Measurements from ENCODE around the gene SLC34A1. TPM values are rescaled to one million over a fixed set of nuclear protein-coding genes. Genes with fewer than 3 reads are reported as not detected.

The SLC34A1 gene
- total RNA-seq, 2 donors from 2014 or later: not detected

DNA sequence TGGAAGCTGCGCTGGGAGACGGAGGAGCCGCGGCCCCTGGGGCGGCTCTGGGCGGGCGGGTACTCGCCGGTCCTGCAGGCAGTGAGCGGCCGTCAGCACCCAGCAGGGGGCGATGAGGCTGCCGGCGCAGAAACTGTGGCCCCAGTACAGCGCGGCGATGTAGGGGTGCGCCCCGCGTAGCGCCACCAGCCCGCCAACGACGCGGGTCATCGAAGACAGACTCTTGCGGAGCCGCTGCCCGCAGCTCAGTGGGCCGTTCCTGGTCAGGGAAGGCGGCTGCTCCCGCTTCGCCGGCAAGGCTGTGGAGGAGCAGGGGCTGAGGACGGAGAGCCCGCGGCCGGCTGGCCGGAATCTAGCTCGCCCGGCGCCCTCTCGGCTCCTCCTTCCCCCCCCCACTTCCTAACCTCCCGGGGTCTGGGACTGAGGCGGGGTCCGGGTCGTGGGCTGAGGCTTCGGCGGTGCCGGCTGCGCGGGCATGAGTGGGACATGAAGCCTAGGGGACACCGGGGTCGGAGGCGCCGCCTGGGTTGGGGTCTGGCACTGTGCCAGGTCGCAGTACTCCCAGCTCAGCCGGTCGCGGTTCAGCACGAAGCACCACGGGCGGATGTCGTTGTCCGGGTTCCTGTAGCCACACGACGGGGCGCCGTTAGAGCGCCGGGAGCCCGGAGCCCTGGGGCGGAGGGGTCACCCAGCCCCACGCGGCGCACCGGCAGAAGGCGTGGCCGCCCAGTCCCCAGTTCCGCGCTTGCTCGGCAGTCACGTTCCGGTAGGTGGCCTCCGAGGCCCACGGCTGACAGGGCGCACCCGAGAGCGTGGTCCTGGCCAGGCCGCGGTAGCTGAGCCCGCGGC, 19.8 kb downstream of the SLC34A1 start:
- Histone ChIP-seq H3K27me3 (peaks cover 10% of the 10 kb centered on the region), H3K9ac (ENCODE audit: low read depth in 2 of 2, low read length in 2 of 2) (peak overlapping the region; percentile 78 to 82), H3K4me3 (peak overlapping the region; percentile 69), H3K4me1 (peaks cover 29% of the 10 kb centered on the region), H3K27ac (peak overlapping the region; percentile 46), H3K9me3 (no peaks in the 10 kb centered on the region), H3K36me3 (no peaks in the 10 kb centered on the region)
- intact Hi-C loops (cut with DNase I): no loop called here
- peak; percentile 65 for TF ChIP-seq CTCF (IDR thresholded peaks at IDR 0.05)
- DNase-seq: peak; percentile 85

GRCh38 chr5:177404641-177405179, 20.5 kb downstream of the SLC34A1 start:
- no peak for TF ChIP-seq CTCF (IDR thresholded peaks at IDR 0.05)
- H3K9ac ChIP-seq (ENCODE audit: low read depth in 2 of 2, low read length in 2 of 2): peak overlapping the region; percentile 78 to 82
- peak overlapping the region; percentile 46 for H3K27ac ChIP-seq
- peaks cover 29% of the 10 kb centered on the region for H3K4me1 ChIP-seq
- no peaks in the 10 kb centered on the region for H3K9me3 ChIP-seq
- peaks cover 10% of the 10 kb centered on the region for H3K27me3 ChIP-seq
- no peak for DNase-seq
- no peaks in the 10 kb centered on the region for H3K36me3 ChIP-seq
- H3K4me3 ChIP-seq: peak overlapping the region; percentile 69
- intact Hi-C loops (cut with DNase I): loop anchor here (5.0 kb wide), 1 partner anchor 93 kb away; the partner anchor contains the start of gene PDLIM7

GRCh38 chr5:177405312-177405711, 21.1 kb downstream of the SLC34A1 start:
- Histone ChIP-seq H3K4me1 (peaks cover 26% of the 10 kb centered on the region), H3K9ac (ENCODE audit: low read depth in 2 of 2, low read length in 2 of 2) (peak overlapping the region; percentile 78 to 82), H3K27ac (no peak overlapping the region), H3K36me3 (no peaks in the 10 kb centered on the region), H3K9me3 (no peaks in the 10 kb centered on the region), H3K4me3 (no peak overlapping the region), H3K27me3 (peaks cover 9% of the 10 kb centered on the region)
- no peak for TF ChIP-seq CTCF (IDR thresholded peaks at IDR 0.05)
- no peak for DNase-seq
- intact Hi-C loops (cut with DNase I): loop anchor here (5.0 kb wide), 1 partner anchor 92 kb away; the partner anchor contains the start of gene PDLIM7

DNA sequence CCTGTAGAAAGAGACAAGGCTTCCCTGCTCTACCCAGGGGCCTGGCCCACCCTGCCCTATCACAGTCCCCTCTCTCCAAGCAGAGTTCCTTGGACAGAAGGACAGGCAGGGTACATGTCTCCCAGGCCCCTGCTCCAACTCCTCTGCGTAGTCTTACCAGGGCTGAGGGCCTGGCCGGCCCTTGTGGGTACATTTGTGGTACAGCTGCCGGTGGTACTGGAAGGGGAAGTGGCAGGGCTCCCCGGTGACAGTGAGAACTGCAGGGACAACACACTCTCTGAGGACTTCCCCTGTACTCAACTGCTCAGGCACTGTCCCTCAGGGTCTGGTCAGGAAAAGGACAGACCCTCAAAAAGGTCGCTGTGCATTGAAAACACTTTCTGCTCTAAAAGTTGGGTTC, 21.6 kb downstream of the SLC34A1 start:
- intact Hi-C loops (cut with DNase I): loop anchor here (5.0 kb wide), 1 partner anchor 91 kb away; the partner anchor contains the start of gene PDLIM7
- H3K4me3 ChIP-seq: no peak overlapping the region
- no peaks in the 10 kb centered on the region for H3K36me3 ChIP-seq
- H3K9ac ChIP-seq (ENCODE audit: low read depth in 2 of 2, low read length in 2 of 2): no peak overlapping the region
- H3K27me3 ChIP-seq: peaks cover 5% of the 10 kb centered on the region
- peaks cover 23% of the 10 kb centered on the region for H3K4me1 ChIP-seq
- no peak for DNase-seq
- H3K27ac ChIP-seq: no peak overlapping the region
- TF ChIP-seq CTCF (IDR thresholded peaks at IDR 0.05): no peak
- H3K9me3 ChIP-seq: no peaks in the 10 kb centered on the region

DNA sequence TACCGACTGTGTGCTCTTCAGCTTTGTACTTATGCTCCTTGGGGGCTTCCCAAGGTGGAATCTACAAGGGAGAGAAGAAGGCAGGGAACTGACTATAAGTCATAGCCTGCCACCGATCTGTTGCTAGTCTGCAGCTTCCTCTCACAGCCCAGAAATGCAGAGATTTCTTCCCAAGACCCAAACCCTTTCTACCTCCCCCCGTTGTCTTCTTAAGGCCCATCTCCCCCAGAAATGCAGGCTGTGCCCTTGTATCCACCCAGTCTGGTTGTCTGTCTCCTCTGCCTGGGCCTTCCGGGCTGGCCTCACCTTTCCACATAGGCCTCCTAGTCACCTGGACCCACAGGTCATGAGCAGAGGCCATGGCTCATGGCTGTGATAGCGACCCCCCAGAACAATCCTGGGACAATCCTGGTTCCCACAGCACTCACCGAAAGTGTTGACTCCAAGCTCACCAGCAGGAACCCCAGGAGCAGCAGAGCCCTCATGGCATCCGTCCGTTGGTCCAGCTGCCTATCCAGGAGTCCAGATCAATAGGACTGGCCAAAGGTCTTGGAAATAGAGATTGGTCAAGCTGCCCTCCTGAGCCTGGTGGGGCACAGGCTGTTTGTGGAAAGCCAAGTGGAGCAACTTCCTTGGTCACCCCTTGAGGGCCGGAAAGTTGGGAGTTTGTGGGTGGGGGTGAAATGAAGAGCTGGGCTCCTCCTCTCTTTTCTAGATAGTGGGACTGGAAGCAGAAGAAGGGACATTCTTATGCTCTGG, 25.0 kb downstream of the SLC34A1 start, which contains the start of gene F12:
Gene F12, minus strand, starts transcription at position 522 of the 759 bp plus-strand sequence. Its CDS starts 37 bp downstream, at position 485.
- no peaks in the 10 kb centered on the region for H3K9me3 ChIP-seq
- no peak for TF ChIP-seq CTCF (IDR thresholded peaks at IDR 0.05)
- no peaks in the 10 kb centered on the region for H3K36me3 ChIP-seq
- H3K27ac ChIP-seq: no peak within 1 kb of the TSS
- no peak within 1 kb of the TSS for H3K9ac ChIP-seq (ENCODE audit: low read depth in 2 of 2, low read length in 2 of 2)
- H3K4me3 ChIP-seq: no peak within 1 kb of the TSS
- H3K27me3 ChIP-seq: no peaks in the 10 kb centered on the region
- intact Hi-C loops (cut with DNase I): loop anchor here (5.0 kb wide), 1 partner anchor 88 kb away; the partner anchor contains the start of gene PDLIM7
- DNase-seq: no peak
- H3K4me1 ChIP-seq: peaks cover 8% of the 10 kb centered on the region

Data from colonic mucosa (tissue), 4 donors.